Fibroblast of lung (primary cell): Measurements from ENCODE around the gene ESRRB. TPM values are rescaled to one million over a fixed set of nuclear protein-coding genes. Genes with fewer than 3 reads are reported as not detected.

Experiments used
- DNase-seq, 2 donors: peaks; one replicate each; pipeline versions ENCODE4 v3.0.0 to v3.0.0-alpha.2; 2010; ENCODE audit warnings: low read depth in 2 of 2
- H2AFZ ChIP-seq: 2 replicates; pipeline ENCODE4 v1.5.1; 2012; ENCODE audit warnings: low read length, control low read depth, inconsistent platforms
- H3K27ac ChIP-seq: 2 replicates; pipeline ENCODE4 v1.5.1; 2011; ENCODE audit warnings: low read length, control low read depth; ENCODE audit not compliant: insufficient read depth
- H3K27me3 ChIP-seq: 2 replicates; pipeline ENCODE4 v1.5.1; 2011; ENCODE audit warnings: mild to moderate bottlenecking, low read length; ENCODE audit not compliant: control insufficient read depth, insufficient read depth
- H3K36me3 ChIP-seq: 2 replicates; pipeline ENCODE4 v1.5.1; 2011; ENCODE audit warnings: low read length; ENCODE audit not compliant: control insufficient read depth, insufficient read depth
- H3K4me1 ChIP-seq: 2 replicates; pipeline ENCODE4 v1.5.1; 2011; ENCODE audit warnings: low read length; ENCODE audit not compliant: control insufficient read depth, insufficient read depth; ENCODE audit errors: extremely low read depth
- H3K4me2 ChIP-seq: 2 replicates; pipeline ENCODE4 v1.5.1; 2011; ENCODE audit warnings: low read length, control low read depth; ENCODE audit not compliant: insufficient read depth; ENCODE audit errors: extremely low read depth
- H3K4me3 ChIP-seq, 4 experiments: fragments of 200-600 bp in 1 of 4; sonication (generic) in 1 of 4; replicated peaks in 1 of 4; 2 replicates each; pipeline ENCODE4 v1.5.1; 2011 to 2016; ENCODE audit warnings: low read length in 4 of 4, low read depth in 3 of 4, mild to moderate bottlenecking in 3 of 4, control low read depth in 2 of 4, inconsistent platforms in 1 of 4, mixed read lengths in 1 of 4; ENCODE audit not compliant: insufficient read depth in 1 of 4; ENCODE audit errors: control extremely low read depth in 1 of 4
- H3K79me2 ChIP-seq: 2 replicates; pipeline ENCODE4 v1.5.1; 2012; ENCODE audit warnings: mild to moderate bottlenecking, low read length, inconsistent platforms; ENCODE audit not compliant: control insufficient read depth, insufficient read depth
- H3K9ac ChIP-seq: 2 replicates; pipeline ENCODE4 v1.5.1; 2011; ENCODE audit warnings: mild to moderate bottlenecking, low read length, control low read depth; ENCODE audit not compliant: insufficient read depth
- H3K9me3 ChIP-seq: 2 replicates; pipeline ENCODE4 v1.5.1; 2012; ENCODE audit warnings: low read depth, low read length; ENCODE audit not compliant: control insufficient read depth, insufficient read depth
- H4K20me1 ChIP-seq: 2 replicates; pipeline ENCODE4 v1.5.1; 2011; ENCODE audit warnings: low read length; ENCODE audit not compliant: control insufficient read depth, insufficient read depth; ENCODE audit errors: extremely low read depth
- CTCF ChIP-seq, 2 donors: IDR thresholded peaks in 1 of 2; conservative IDR thresholded peaks in 1 of 2; 1 replicate in 1 of 2; 2 replicates in 1 of 2; pipeline ENCODE4 v1.5.1; 2011 to 2012; ENCODE audit warnings: low read length in 2 of 2, control low read depth in 1 of 2, inconsistent platforms in 1 of 2, low read depth in 1 of 2, mild to moderate bottlenecking in 1 of 2
- EZH2 ChIP-seq: IDR thresholded peaks from 2 replicates; pipeline ENCODE4 v1.5.1; 2012; ENCODE audit warnings: low read length, control low read depth, mild to moderate bottlenecking; ENCODE audit errors: missing control alignments
- polyA plus RNA-seq, 2 donors: library from polyadenylated mRNA; depleted of rRNA in 1 of 2; stranded (reverse) in 1 of 2; unstranded in 1 of 2; fragments of >200 nt; gene quantifications; 2 replicates each; pipeline ENCODE4 v1.2.1, GENCODE V29; 2011 to 2012; ENCODE audit warnings: missing spikeins in 1 of 2
- total RNA-seq: library from RNA; depleted of rRNA; stranded (reverse); fragments of >200 nt; gene quantifications from 2 replicates; pipeline ENCODE4 v1.2.1, GENCODE V29; 2014

ESRRB gene
- total and polyA plus RNA-seq, 2 donors (not counting 1 experiment from before 2014, with no cell fraction given): not detected

DNA sequence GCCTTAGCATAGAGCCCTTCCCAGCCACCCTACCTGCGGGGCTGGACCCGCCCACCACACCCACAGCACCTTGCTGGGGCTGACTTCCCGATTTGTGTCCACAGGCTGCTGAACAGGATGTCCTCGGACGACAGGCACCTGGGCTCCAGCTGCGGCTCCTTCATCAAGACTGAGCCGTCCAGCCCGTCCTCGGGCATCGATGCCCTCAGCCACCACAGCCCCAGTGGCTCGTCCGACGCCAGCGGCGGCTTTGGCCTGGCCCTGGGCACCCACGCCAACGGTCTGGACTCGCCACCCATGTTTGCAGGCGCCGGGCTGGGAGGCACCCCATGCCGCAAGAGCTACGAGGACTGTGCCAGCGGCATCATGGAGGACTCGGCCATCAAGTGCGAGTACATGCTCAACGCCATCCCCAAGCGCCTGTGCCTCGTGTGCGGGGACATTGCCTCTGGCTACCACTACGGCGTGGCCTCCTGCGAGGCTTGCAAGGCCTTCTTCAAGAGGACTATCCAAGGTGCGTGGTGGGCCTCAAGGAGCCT is 63.4 kb downstream of the ESRRB start:
- no peak overlapping the region for H3K4me3 ChIP-seq
- no peak for DNase-seq
- no peak overlapping the region for H3K4me2 ChIP-seq

GRCh38 chr14:76446486-76446885 is 70.5 kb downstream of the ESRRB start:
- DNase-seq: no peak
- no peaks in the 10 kb centered on the region for H3K79me2 ChIP-seq
- no peaks in the 10 kb centered on the region for H4K20me1 ChIP-seq
- H3K9me3 ChIP-seq: no peaks in the 10 kb centered on the region
- no peak overlapping the region for H3K4me3 ChIP-seq
- H2AFZ ChIP-seq: no peak overlapping the region
- H3K27ac ChIP-seq: no peak overlapping the region
- no peaks in the 10 kb centered on the region for H3K27me3 ChIP-seq
- H3K4me2 ChIP-seq: no peak overlapping the region
- H3K4me1 ChIP-seq: no peaks in the 10 kb centered on the region
- TF ChIP-seq EZH2: no peak
- TF ChIP-seq CTCF (conservative IDR thresholded peaks at IDR 0.05 in 1 of 2, IDR thresholded peaks at IDR 0.05 in 1 of 2; ENCODE audit: low read depth in 1 of 2, low read length in 2 of 2): no peak
- no peaks in the 10 kb centered on the region for H3K36me3 ChIP-seq
- no peak overlapping the region for H3K9ac ChIP-seq

More for the DNA sequence above, 63.4 kb downstream of the ESRRB start:
- Histone ChIP-seq H4K20me1 (no peaks in the 10 kb centered on the region), H3K4me1 (no peaks in the 10 kb centered on the region), H3K36me3 (no peaks in the 10 kb centered on the region), H3K9me3 (no peaks in the 10 kb centered on the region), H3K27me3 (no peaks in the 10 kb centered on the region), H3K79me2 (no peaks in the 10 kb centered on the region), H3K9ac (no peak overlapping the region), H3K27ac (no peak overlapping the region), H2AFZ (no peak overlapping the region)
- TF ChIP-seq EZH2: no peak
- no peak for TF ChIP-seq CTCF (conservative IDR thresholded peaks at IDR 0.05 in 1 of 2, IDR thresholded peaks at IDR 0.05 in 1 of 2; ENCODE audit: low read depth in 1 of 2, low read length in 2 of 2)

DNA sequence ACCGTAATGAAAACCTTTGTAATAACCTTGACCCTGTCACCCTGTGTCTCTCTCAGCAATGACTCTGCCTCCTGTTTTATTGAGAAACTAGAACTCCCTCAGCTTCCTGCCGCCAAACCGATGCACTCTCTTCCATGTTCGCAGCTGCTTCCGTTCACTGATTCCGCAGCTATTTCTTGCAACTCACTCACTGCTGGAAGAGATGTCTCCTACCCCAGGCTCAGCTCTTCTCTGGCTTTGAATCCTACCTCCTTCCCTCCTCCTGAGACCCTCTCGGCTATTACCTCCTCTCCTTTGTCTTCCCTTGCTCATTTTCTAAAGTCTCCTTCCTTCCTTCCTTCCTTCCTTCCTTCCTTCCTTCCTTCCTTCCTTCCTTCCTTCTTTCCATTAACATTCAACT is 71.0 kb downstream of the ESRRB start:
- Histone ChIP-seq H2AFZ (no peak overlapping the region), H3K9me3 (no peaks in the 10 kb centered on the region), H3K36me3 (no peaks in the 10 kb centered on the region), H3K79me2 (no peaks in the 10 kb centered on the region), H3K4me1 (no peaks in the 10 kb centered on the region), H3K4me3 (no peak overlapping the region), H3K27ac (no peak overlapping the region), H4K20me1 (no peaks in the 10 kb centered on the region), H3K9ac (no peak overlapping the region), H3K4me2 (no peak overlapping the region), H3K27me3 (no peaks in the 10 kb centered on the region)
- DNase-seq: no peak
- TF ChIP-seq EZH2 (no peak), CTCF (conservative IDR thresholded peaks at IDR 0.05 in 1 of 2, IDR thresholded peaks at IDR 0.05 in 1 of 2; ENCODE audit: low read depth in 1 of 2, low read length in 2 of 2) (no peak)
